ENCODE data around the gene OBSL1. TPM values are rescaled to one million over a fixed set of nuclear protein-coding genes. Genes with fewer than 3 reads are reported as not detected.

The OBSL1 gene
- total and polyA plus RNA-seq, 2 of the 4 experiments (the other 2 are of a cell fraction): 21.5 to 51.2 TPM

DNA sequence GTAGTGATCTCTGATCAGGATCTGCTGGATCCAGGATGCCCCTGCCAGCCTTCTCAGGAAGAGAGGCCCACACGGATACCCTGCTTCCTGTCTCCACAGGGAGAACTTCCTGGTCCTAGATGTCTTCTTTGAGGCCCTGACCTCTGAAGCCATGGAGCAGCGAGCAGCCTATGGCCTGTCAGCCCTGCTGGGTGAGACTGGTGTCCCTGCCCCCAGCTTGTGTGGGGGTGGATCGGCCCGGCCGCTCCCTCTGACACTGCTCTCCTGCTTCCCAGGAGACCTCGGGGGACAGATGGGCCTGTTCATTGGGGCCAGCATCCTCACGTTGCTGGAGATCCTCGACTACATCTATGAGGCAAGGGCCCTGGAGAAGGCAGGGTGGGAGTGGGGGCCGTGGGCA is 34.4 kb downstream of the OBSL1 start:
- no TSS peak for BruUV-seq (replicated peaks)
- Histone ChIP-seq H2AK9ac (replicated peaks; ENCODE audit: low read depth, low read length, poor library complexity) (peak overlapping the region; percentile 24), H2AK5ac (ENCODE audit: low read depth, low read length) (no peak overlapping the region), H2BK20ac (ENCODE audit: low read depth, low read length) (no peak overlapping the region), H3K4ac (ENCODE audit: low read depth, low read length) (no peak overlapping the region), H3K4me2 (ENCODE audit: low read depth, low read length) (no peak overlapping the region), H3K56ac (ENCODE audit: extremely low read depth, insufficient read depth, low read length) (no peak overlapping the region), H3K18ac (ENCODE audit: low read depth, low read length) (no peak overlapping the region), H4K8ac (ENCODE audit: low read depth in 2 of 2, low read length in 2 of 2) (no peak overlapping the region), H3K36me3 (ENCODE audit: control insufficient read depth, insufficient read depth, low read length) (peaks cover 26% of the 10 kb centered on the region), H3K79me1 (ENCODE audit: low read depth in 1 of 2, low read length in 2 of 2) (peaks cover 4 to 29% of the 10 kb centered on the region in 2 experiments; a peak in 2 of 4 replicates), H3K9ac (ENCODE audit: low read depth, low read length) (no peak overlapping the region), H3K4me1 (ENCODE audit: control insufficient read depth, insufficient read depth, low read length) (peaks cover 21% of the 10 kb centered on the region), H3K27me3 (ENCODE audit: control insufficient read depth, insufficient read depth, low read length) (peaks cover 12% of the 10 kb centered on the region), H3K23ac (ENCODE audit: low read depth, low read length) (no peak overlapping the region), H3K27ac (ENCODE audit: insufficient read depth, low read length) (no peak overlapping the region), H3K14ac (replicated peaks; ENCODE audit: low read depth, low read length) (no peak overlapping the region), H3K9me3 (ENCODE audit: control insufficient read depth, insufficient read depth, low read length) (no peaks in the 10 kb centered on the region), H3K9me1 (ENCODE audit: insufficient read depth, low read length) (0 out of 2 replicates have a peak, but pooled peaks cover 2% of the 10 kb centered on the region), H2BK15ac (ENCODE audit: low read depth, low read length) (no peak overlapping the region), H4K91ac (ENCODE audit: insufficient read depth, low read depth, low read length) (no peak overlapping the region), H2BK5ac (ENCODE audit: low read depth, low read length, poor library complexity, severe bottlenecking) (no peak overlapping the region), H4K20me1 (ENCODE audit: insufficient read depth, low read length) (peaks cover 18% of the 10 kb centered on the region), H4K5ac (ENCODE audit: low read depth, low read length) (no peak overlapping the region), H2BK120ac (ENCODE audit: low read depth, low read length) (no peak overlapping the region), H3K4me3 (ENCODE audit: insufficient read depth, low read depth, low read length) (no peak overlapping the region), H2AFZ (replicated peaks; ENCODE audit: low read length, poor library complexity) (no peak overlapping the region)
- TF ChIP-seq FOS (IDR thresholded peaks at IDR 0.05; ENCODE audit: low read depth, low read length) (no peak), NFE2L2 (IDR thresholded peaks at IDR 0.05; ENCODE audit: low read depth, low read length) (no peak), MAZ (IDR thresholded peaks at IDR 0.05; ENCODE audit: borderline replicate concordance, low read depth, low read length) (no peak), SMC3 (IDR thresholded peaks at IDR 0.05; ENCODE audit: low read depth, low read length) (no peak), POLR2A (IDR thresholded peaks at IDR 0.05; ENCODE audit: low read depth, low read length) (no peak), BHLHE40 (IDR thresholded peaks at IDR 0.05; ENCODE audit: low read depth, low read length) (no peak), MAFK (IDR thresholded peaks at IDR 0.05; ENCODE audit: low read depth, low read length) (no peak), RAD21 (IDR thresholded peaks at IDR 0.05; ENCODE audit: low read length) (no peak), RCOR1 (IDR thresholded peaks at IDR 0.05; ENCODE audit: insufficient replicate concordance, low read length) (no peak), CHD1 (IDR thresholded peaks at IDR 0.05; ENCODE audit: low read depth, low read length) (no peak), CEBPB (IDR thresholded peaks at IDR 0.05; ENCODE audit: low read depth, low read length) (no peak), RFX5 (IDR thresholded peaks at IDR 0.05; ENCODE audit: low read depth, low read length) (no peak), MXI1 (IDR thresholded peaks at IDR 0.05; ENCODE audit: borderline replicate concordance, low read depth, low read length) (no peak)
- TF ChIP-seq, protein P1, sequence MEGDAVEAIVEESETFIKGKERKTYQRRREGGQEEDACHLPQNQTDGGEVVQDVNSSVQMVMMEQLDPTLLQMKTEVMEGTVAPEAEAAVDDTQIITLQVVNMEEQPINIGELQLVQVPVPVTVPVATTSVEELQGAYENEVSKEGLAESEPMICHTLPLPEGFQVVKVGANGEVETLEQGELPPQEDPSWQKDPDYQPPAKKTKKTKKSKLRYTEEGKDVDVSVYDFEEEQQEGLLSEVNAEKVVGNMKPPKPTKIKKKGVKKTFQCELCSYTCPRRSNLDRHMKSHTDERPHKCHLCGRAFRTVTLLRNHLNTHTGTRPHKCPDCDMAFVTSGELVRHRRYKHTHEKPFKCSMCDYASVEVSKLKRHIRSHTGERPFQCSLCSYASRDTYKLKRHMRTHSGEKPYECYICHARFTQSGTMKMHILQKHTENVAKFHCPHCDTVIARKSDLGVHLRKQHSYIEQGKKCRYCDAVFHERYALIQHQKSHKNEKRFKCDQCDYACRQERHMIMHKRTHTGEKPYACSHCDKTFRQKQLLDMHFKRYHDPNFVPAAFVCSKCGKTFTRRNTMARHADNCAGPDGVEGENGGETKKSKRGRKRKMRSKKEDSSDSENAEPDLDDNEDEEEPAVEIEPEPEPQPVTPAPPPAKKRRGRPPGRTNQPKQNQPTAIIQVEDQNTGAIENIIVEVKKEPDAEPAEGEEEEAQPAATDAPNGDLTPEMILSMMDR (conservative IDR thresholded peaks at IDR 0.05; ENCODE audit: low read depth, low read length): no peak
- TF ChIP-seq, protein P2, sequence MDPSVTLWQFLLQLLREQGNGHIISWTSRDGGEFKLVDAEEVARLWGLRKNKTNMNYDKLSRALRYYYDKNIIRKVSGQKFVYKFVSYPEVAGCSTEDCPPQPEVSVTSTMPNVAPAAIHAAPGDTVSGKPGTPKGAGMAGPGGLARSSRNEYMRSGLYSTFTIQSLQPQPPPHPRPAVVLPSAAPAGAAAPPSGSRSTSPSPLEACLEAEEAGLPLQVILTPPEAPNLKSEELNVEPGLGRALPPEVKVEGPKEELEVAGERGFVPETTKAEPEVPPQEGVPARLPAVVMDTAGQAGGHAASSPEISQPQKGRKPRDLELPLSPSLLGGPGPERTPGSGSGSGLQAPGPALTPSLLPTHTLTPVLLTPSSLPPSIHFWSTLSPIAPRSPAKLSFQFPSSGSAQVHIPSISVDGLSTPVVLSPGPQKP (IDR thresholded peaks at IDR 0.05; ENCODE audit: borderline replicate concordance, low read depth, low read length): no peak
- TF ChIP-seq, protein P3, sequence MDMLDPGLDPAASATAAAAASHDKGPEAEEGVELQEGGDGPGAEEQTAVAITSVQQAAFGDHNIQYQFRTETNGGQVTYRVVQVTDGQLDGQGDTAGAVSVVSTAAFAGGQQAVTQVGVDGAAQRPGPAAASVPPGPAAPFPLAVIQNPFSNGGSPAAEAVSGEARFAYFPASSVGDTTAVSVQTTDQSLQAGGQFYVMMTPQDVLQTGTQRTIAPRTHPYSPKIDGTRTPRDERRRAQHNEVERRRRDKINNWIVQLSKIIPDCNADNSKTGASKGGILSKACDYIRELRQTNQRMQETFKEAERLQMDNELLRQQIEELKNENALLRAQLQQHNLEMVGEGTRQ (IDR thresholded peaks at IDR 0.05; ENCODE audit: low read depth, low read length): no peak
- ChIA-PET POLR2A (ENCODE audit: unreplicated experiment) (no interaction called here), CTCF (no interaction called here)
- 83% methylated on average over 8 of the region's 9 CpGs; no CpG with 5 or more reads in 1 of the 2 experiments for WGBS, 2 experiments (ENCODE audit: extremely low coverage in 2 of 2, insufficient read length in 1 of 2)
- dilution Hi-C loops (cut with HindIII; ENCODE audit: low sequenced_read_pairs, unreplicated experiment) (no loop called here), in situ Hi-C loops (cut with MboI; ENCODE audit: low sequenced_read_pairs) (no loop called here), intact Hi-C loops (cut with micrococcal nuclease) (no loop called here)
- no peak for DNase-seq
- ATAC-seq (ENCODE audit: low read depth): no peak
